Neural crest cell (in vitro differentiated cells): Measurements from ENCODE around the gene DUSP6. TPM values are rescaled to one million over a fixed set of nuclear protein-coding genes. Genes with fewer than 3 reads are reported as not detected.

Source experiments
- DNase-seq: peaks from one replicate; pipeline ENCODE4 v3.0.0; 2021; ENCODE audit warnings: low read depth, mixed read lengths, low spot score
- H3K27ac Mint-ChIP-seq: one replicate; pipeline ENCODE4 v1.8.0; 2021; ENCODE audit warnings: mild to moderate bottlenecking, mixed read lengths; ENCODE audit not compliant: unreplicated experiment
- H3K27me3 Mint-ChIP-seq: 2 replicates; pipeline ENCODE4 v1.8.0; 2021; ENCODE audit warnings: low read depth, mild to moderate bottlenecking, mixed read lengths
- H3K36me3 Mint-ChIP-seq: 2 replicates; pipeline ENCODE4 v1.8.0; 2021; ENCODE audit warnings: low read depth, mild to moderate bottlenecking, mixed read lengths
- H3K4me1 Mint-ChIP-seq: 2 replicates; pipeline ENCODE4 v1.8.0; 2021; ENCODE audit warnings: mixed read lengths
- H3K4me3 Mint-ChIP-seq: one replicate; pipeline ENCODE4 v1.8.0; 2021; ENCODE audit warnings: mild to moderate bottlenecking, mixed read lengths
- H3K9me3 Mint-ChIP-seq: 2 replicates; pipeline ENCODE4 v1.8.0; 2021; ENCODE audit warnings: mixed read lengths
- CTCF ChIP-seq: fragments of 200-600 bp; sonication (generic); conservative IDR thresholded peaks from 2 replicates; pipeline ENCODE4 v1.5.0; 2021; ENCODE audit warnings: antibody characterized with exemption, mild to moderate bottlenecking
- long read RNA-seq: library from polyadenylated mRNA; unstranded; transcript quantifications from one replicate; pipeline ENCODE4 v2.0.0, GENCODE V29; 2020
- total RNA-seq: library from RNA; stranded (reverse); gene quantifications from 2 replicates; pipeline ENCODE4 v1.2.1, GENCODE V29; 2021

DUSP6 gene
- 109 and 112 TPM in 2 replicates for total RNA-seq
- long read RNA-seq, full-length matches to known transcripts, result 48 of 57 reads
- long read RNA-seq, partial matches to known transcripts, result 0 of 57 reads
- long read RNA-seq, other reads (novel, unspliced or antisense), result 9 of 57 reads

- Mint-ChIP-seq H3K36me3 (peaks cover 25% of the 10 kb centered on the region), H3K27me3 (peaks cover 4% of the 10 kb centered on the region), H3K4me1 (peaks cover 58% of the 10 kb centered on the region), H3K27ac (peak within 1 kb of the TSS; percentile 94), H3K9me3 (no peaks in the 10 kb centered on the region), H3K4me3 (peak within 1 kb of the TSS; percentile 94)
- no peak for TF ChIP-seq CTCF
- peak; percentile 88 for DNase-seq
These were observed at the start of gene DUSP6 for GRCh38 chr12:89352492-89353187. Gene DUSP6, minus strand, starts transcription at chr12:89352501. Its CDS starts 462 bp downstream, at chr12:89352039.

- DNase-seq, result no peak
- TF ChIP-seq CTCF, result no peak
These were observed 49.2 kb upstream of the DUSP6 start for GRCh38 chr12:89401433-89402058.

GRCh38 chr12:89400415-89400814, 48.1 kb upstream of the DUSP6 start:
- Mint-ChIP-seq H3K9me3 (no peaks in the 10 kb centered on the region), H3K36me3 (no peaks in the 10 kb centered on the region), H3K27me3 (no peaks in the 10 kb centered on the region), H3K27ac (no peak overlapping the region), H3K4me1 (peaks cover 8% of the 10 kb centered on the region), H3K4me3 (no peak overlapping the region)
- no peak for DNase-seq
- TF ChIP-seq CTCF, result no peak

More at GRCh38 chr12:89401433-89402058, 49.2 kb upstream of the DUSP6 start:
- H3K27ac Mint-ChIP-seq, result no peak overlapping the region
- H3K27me3 Mint-ChIP-seq, result no peaks in the 10 kb centered on the region
- no peaks in the 10 kb centered on the region for H3K36me3 Mint-ChIP-seq
- no peak overlapping the region for H3K4me3 Mint-ChIP-seq
- no peaks in the 10 kb centered on the region for H3K9me3 Mint-ChIP-seq
- H3K4me1 Mint-ChIP-seq, result peaks cover 8% of the 10 kb centered on the region

GRCh38 chr12:89395712-89396111, 43.4 kb upstream of the DUSP6 start:
- H3K9me3 Mint-ChIP-seq, result no peaks in the 10 kb centered on the region
- no peak overlapping the region for H3K27ac Mint-ChIP-seq
- H3K36me3 Mint-ChIP-seq, result no peaks in the 10 kb centered on the region
- DNase-seq, result no peak
- H3K4me3 Mint-ChIP-seq, result no peak overlapping the region
- no peak for TF ChIP-seq CTCF
- no peaks in the 10 kb centered on the region for H3K27me3 Mint-ChIP-seq
- peaks cover 5% of the 10 kb centered on the region for H3K4me1 Mint-ChIP-seq

- H3K27me3 Mint-ChIP-seq, result no peaks in the 10 kb centered on the region
- no peak for TF ChIP-seq CTCF
- H3K36me3 Mint-ChIP-seq, result no peaks in the 10 kb centered on the region
- H3K4me1 Mint-ChIP-seq, result peaks cover 8% of the 10 kb centered on the region
- DNase-seq, result no peak
- no peaks in the 10 kb centered on the region for H3K9me3 Mint-ChIP-seq
- no peak overlapping the region for H3K27ac Mint-ChIP-seq
- H3K4me3 Mint-ChIP-seq, result no peak overlapping the region
These were observed 41.3 kb upstream of the DUSP6 start for GRCh38 chr12:89393551-89394121.
